8988T (cell line): ENCODE results near the gene CCSER1.
"Not testable (repeated sequence)": the region's sequence is repeated elsewhere in the genome, so short reads cannot be mapped to it uniquely, and the experiment has no call there.

Experiments used
- DNase-seq: peaks from one replicate; pipeline ENCODE4 v3.0.0; 2011

Gene CCSER1

GRCh38 chr4:91092398-91092980 is 965.3 kb downstream of the CCSER1 start:
- no peak for DNase-seq

GRCh38 chr4:91094220-91094619 is 967.0 kb downstream of the CCSER1 start:
- DNase-seq = not testable (repeated sequence)

GRCh38 chr4:91099666-91100065 is 972.5 kb downstream of the CCSER1 start:
- no peak for DNase-seq

- no peak for DNase-seq
Observed at GRCh38 chr4:91108751-91109150, 981.6 kb downstream of the CCSER1 start.

GRCh38 chr4:91111556-91111955 is 984.4 kb downstream of the CCSER1 start:
- no peak for DNase-seq

- DNase-seq = no peak
Observed at GRCh38 chr4:91113130-91113706, 986.0 kb downstream of the CCSER1 start.

- no peak for DNase-seq
Observed at GRCh38 chr4:91114386-91114785, 987.2 kb downstream of the CCSER1 start.

- no peak for DNase-seq
Observed at GRCh38 chr4:91116861-91117260, 989.7 kb downstream of the CCSER1 start.

GRCh38 chr4:91118597-91118996 is 991.4 kb downstream of the CCSER1 start:
- no peak for DNase-seq

- DNase-seq = no peak
Observed at GRCh38 chr4:91123742-91124141, 996.5 kb downstream of the CCSER1 start.

GRCh38 chr4:91127192-91127591 is 1000.0 kb downstream of the CCSER1 start:
- no peak for DNase-seq

GRCh38 chr4:91127831-91128230 is 1000.6 kb downstream of the CCSER1 start:
- DNase-seq = no peak

- no peak for DNase-seq
Observed at GRCh38 chr4:91128519-91128918, 1001.3 kb downstream of the CCSER1 start.

- no peak for DNase-seq
Observed at GRCh38 chr4:91147067-91147466, 1019.9 kb downstream of the CCSER1 start.

GRCh38 chr4:91154041-91154440 is 1026.8 kb downstream of the CCSER1 start:
- not testable (repeated sequence) for DNase-seq

GRCh38 chr4:91167864-91168653 is 1040.9 kb downstream of the CCSER1 start:
- not testable (repeated sequence) for DNase-seq

GRCh38 chr4:91170768-91171167 is 1043.6 kb downstream of the CCSER1 start:
- DNase-seq = no peak

GRCh38 chr4:91171217-91171616 is 1044.0 kb downstream of the CCSER1 start:
- no peak for DNase-seq

- DNase-seq = not testable (repeated sequence)
Observed at GRCh38 chr4:91185061-91185460, 1057.9 kb downstream of the CCSER1 start.

GRCh38 chr4:91198951-91199350 is 1071.8 kb downstream of the CCSER1 start:
- DNase-seq = no peak

GRCh38 chr4:91207535-91207934 is 1080.3 kb downstream of the CCSER1 start:
- no peak for DNase-seq

- DNase-seq = no peak
Observed at GRCh38 chr4:91212211-91212610, 1085.0 kb downstream of the CCSER1 start.

GRCh38 chr4:91217831-91218403 is 1090.7 kb downstream of the CCSER1 start:
- DNase-seq = not testable (repeated sequence)

- DNase-seq = no peak
Observed at GRCh38 chr4:91220315-91220714, 1093.1 kb downstream of the CCSER1 start.
